H1 (cell line): ENCODE data around the gene SLC7A7. TPM values are rescaled to one million over a fixed set of nuclear protein-coding genes. Genes with fewer than 3 reads are reported as not detected.
A peak's percentile ranks its signal among the peaks of the same experiment; 100 is the strongest.

Source experiments
- ATF3 ChIP-seq: IDR thresholded peaks from 2 replicates; pipeline ENCODE4 v1.6.1; 2011; ENCODE audit warnings: low read depth, mild to moderate bottlenecking, low read length; ENCODE audit not compliant: insufficient read depth
- CHD1 ChIP-seq: IDR thresholded peaks from 2 replicates; pipeline ENCODE4 v1.6.1; 2012; ENCODE audit warnings: low read depth, low read length, improper control_type of control experiment
- CHD2 ChIP-seq: IDR thresholded peaks from 2 replicates; pipeline ENCODE4 v1.6.1; 2012; ENCODE audit warnings: low read length, improper control_type of control experiment
- CTBP2 ChIP-seq: IDR thresholded peaks from 2 replicates; pipeline ENCODE4 v1.7.0; 2011; ENCODE audit warnings: borderline replicate concordance, mild to moderate bottlenecking, moderate library complexity, mixed read lengths, low read length; ENCODE audit not compliant: insufficient read depth, insufficient read length
- EP300 ChIP-seq, 2 experiments: IDR thresholded peaks; 1 replicate in 1 of 2; 2 replicates in 1 of 2; pipeline ENCODE4 v1.6.1; 2011 to 2012; ENCODE audit warnings: low read depth in 2 of 2, low read length in 2 of 2, mild to moderate bottlenecking in 2 of 2, borderline replicate concordance in 1 of 2, inconsistent platforms in 1 of 2, moderate library complexity in 1 of 2
- EZH2 ChIP-seq: fragments of 200-600 bp; sonication (generic); IDR thresholded peaks from 2 replicates; pipeline ENCODE4 v1.7.1; 2012; ENCODE audit warnings: low read depth, mild to moderate bottlenecking, moderate library complexity, low read length, inconsistent platforms; ENCODE audit not compliant: severe bottlenecking
- GTF2F1 ChIP-seq: IDR thresholded peaks from 2 replicates; pipeline ENCODE4 v1.6.1; 2012; ENCODE audit warnings: low read depth, low read length, improper control_type of control experiment, borderline replicate concordance
- HDAC6 ChIP-seq: IDR thresholded peaks from one replicate; pipeline ENCODE4 v1.7.1; 2012; ENCODE audit warnings: low read depth, mild to moderate bottlenecking, inconsistent platforms, low read length, moderate library complexity
- JUND ChIP-seq: IDR thresholded peaks from 2 replicates; pipeline ENCODE4 v1.6.1; 2011; ENCODE audit warnings: mild to moderate bottlenecking, improper control_type of control experiment, low read length
- KDM1A ChIP-seq: fragments of 200-600, 300-600 bp; sonication (generic); IDR thresholded peaks from 2 replicates; pipeline ENCODE4 v1.7.1; 2016; ENCODE audit warnings: mild to moderate bottlenecking, low read length, borderline replicate concordance
- KDM4A ChIP-seq: IDR thresholded peaks from one replicate; pipeline ENCODE4 v1.7.1; 2012; ENCODE audit warnings: low read depth, mild to moderate bottlenecking, moderate library complexity, low read length, inconsistent platforms; ENCODE audit not compliant: severe bottlenecking
- PHF8 ChIP-seq: fragments of 200-600 bp; sonication (generic); conservative IDR thresholded peaks from 2 replicates; pipeline ENCODE4 v1.7.1; 2012; ENCODE audit warnings: low read depth, mild to moderate bottlenecking, inconsistent platforms, low read length, moderate library complexity
- RAD21 ChIP-seq, 2 experiments: IDR thresholded peaks in 1 of 2; conservative IDR thresholded peaks in 1 of 2; 2 replicates each; pipeline ENCODE4 v1.6.1; 2011; ENCODE audit warnings: low read depth in 2 of 2, low read length in 2 of 2, improper control_type of control experiment in 1 of 2, inconsistent platforms in 1 of 2, mild to moderate bottlenecking in 1 of 2, moderate library complexity in 1 of 2
- RBBP5 ChIP-seq: IDR thresholded peaks from 2 replicates; pipeline ENCODE4 v1.7.1; 2012; ENCODE audit warnings: low read depth, mild to moderate bottlenecking, inconsistent platforms, low read length, moderate library complexity, borderline replicate concordance
- RNF2 ChIP-seq: fragments of 200-900, 300-1000 bp; sonication (generic); IDR thresholded peaks from 2 replicates; pipeline ENCODE4 v1.7.1; 2016; ENCODE audit warnings: borderline replicate concordance, low read depth, mild to moderate bottlenecking, antibody characterized with exemption, low read length; ENCODE audit not compliant: poor library complexity, severe bottlenecking; ENCODE audit errors: missing control alignments
- SIRT6 ChIP-seq: IDR thresholded peaks from one replicate; pipeline ENCODE4 v1.7.1; 2012; ENCODE audit warnings: low read length, inconsistent platforms
- SP4 ChIP-seq: IDR thresholded peaks from 2 replicates; pipeline ENCODE4 v1.6.1; 2012; ENCODE audit warnings: low read length, inconsistent platforms
- USF2 ChIP-seq: IDR thresholded peaks from 2 replicates; pipeline ENCODE4 v1.6.1; 2011; ENCODE audit warnings: low read length, improper control_type of control experiment
- polyA plus RNA-seq, 7 experiments: library from polyadenylated mRNA; depleted of rRNA in 3 of 7; stranded (reverse) in 5 of 7; unstranded in 2 of 7; fragments of >200 nt in 5 of 7; fragments of 200-250 nt in 2 of 7; gene quantifications; 1 replicate in 5 of 7; 2 replicates in 1 of 7; 4 replicates in 1 of 7; pipeline versions ENCODE4 v1.2.1 to v1.2.3, GENCODE V29; 2011 to 2013; ENCODE audit warnings: missing spikeins in 2 of 7, mixed read lengths in 2 of 7
- total RNA-seq: library from RNA; stranded (reverse); fragmentation: NEBNext Ultra II Directional; extraction: Animal tissue kit (Norgen Biotek cat#: 25700); gene quantifications from 2 replicates; pipeline ENCODE4 v1.2.1, GENCODE V29; 2021
- TF ChIP-seq, protein P1 (sequence below), 3 experiments: IDR thresholded peaks; 1 replicate in 2 of 3; 2 replicates in 1 of 3; pipeline versions ENCODE4 v1.5.1 to v1.6.1; 2011; ENCODE audit warnings: low read length in 3 of 3, mild to moderate bottlenecking in 3 of 3, inconsistent platforms in 2 of 3, low read depth in 1 of 3, moderate library complexity in 1 of 3; ENCODE audit not compliant: insufficient read depth in 1 of 3; ENCODE audit errors: control extremely low read depth in 1 of 3

SLC7A7 gene
- total and polyA plus RNA-seq, 2 of the 8 experiments (the other 6 are each of a cell fraction or from before 2014, with no cell fraction given), result 5.8 to 14.9 TPM

DNA sequence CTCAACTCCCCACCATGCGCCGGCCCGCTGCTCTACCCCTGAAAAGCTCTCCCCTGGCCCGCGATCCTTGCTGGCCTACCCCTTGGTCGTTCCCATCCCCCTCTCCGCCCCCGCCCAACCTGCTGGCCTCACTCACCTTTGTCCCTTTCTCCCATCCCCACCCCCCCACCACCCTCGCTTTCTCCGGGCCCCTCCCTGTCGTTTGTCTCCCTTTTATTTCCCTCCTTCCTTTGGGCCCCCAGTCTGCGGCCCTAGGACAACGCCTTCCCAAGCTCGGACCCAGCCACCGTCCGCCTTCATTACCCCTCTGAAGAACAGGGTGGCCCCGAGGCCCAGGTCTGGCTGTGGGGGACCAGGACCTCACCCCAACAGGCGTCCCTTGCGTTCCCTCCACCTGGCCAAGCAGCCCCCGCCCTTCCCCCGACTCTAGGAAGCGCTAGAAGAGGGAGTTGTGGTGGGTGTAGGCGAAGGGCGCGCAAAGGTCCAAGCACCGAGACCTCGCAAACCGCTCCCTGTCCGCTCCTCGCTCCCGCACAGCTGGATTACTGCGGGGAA lies 6.9 kb upstream of the SLC7A7 start (continued):
- no peak for TF ChIP-seq USF2
- no peak for TF ChIP-seq RNF2
- no peak for TF ChIP-seq HDAC6
- no peak for TF ChIP-seq CTBP2
- no peak for TF ChIP-seq RAD21 (IDR thresholded peaks at IDR 0.05 in 1 of 2, conservative IDR thresholded peaks at IDR 0.05 in 1 of 2; ENCODE audit: low read depth in 2 of 2, low read length in 2 of 2)
- TF ChIP-seq PHF8, result no peak; the same call in none of the 2 replicates
- TF ChIP-seq GTF2F1, result no peak
- no peak; the same call in 1 of the 2 replicates for TF ChIP-seq SP4
- TF ChIP-seq EZH2, result no peak
- TF ChIP-seq RBBP5, result peak; percentile 69
- TF ChIP-seq KDM4A, result no peak
- TF ChIP-seq CHD2, result peak; percentile 41; the same call in 1 of the 2 replicates
- no peak for TF ChIP-seq EP300 (IDR thresholded peaks at IDR 0.05; ENCODE audit: borderline replicate concordance in 1 of 2, low read depth in 2 of 2, low read length in 2 of 2)
- no peak for TF ChIP-seq JUND
- TF ChIP-seq SIRT6, result no peak
- 0 out of 2 replicates have a peak, but pooled peaks have one; percentile 22 for TF ChIP-seq KDM1A
- TF ChIP-seq, protein P1, sequence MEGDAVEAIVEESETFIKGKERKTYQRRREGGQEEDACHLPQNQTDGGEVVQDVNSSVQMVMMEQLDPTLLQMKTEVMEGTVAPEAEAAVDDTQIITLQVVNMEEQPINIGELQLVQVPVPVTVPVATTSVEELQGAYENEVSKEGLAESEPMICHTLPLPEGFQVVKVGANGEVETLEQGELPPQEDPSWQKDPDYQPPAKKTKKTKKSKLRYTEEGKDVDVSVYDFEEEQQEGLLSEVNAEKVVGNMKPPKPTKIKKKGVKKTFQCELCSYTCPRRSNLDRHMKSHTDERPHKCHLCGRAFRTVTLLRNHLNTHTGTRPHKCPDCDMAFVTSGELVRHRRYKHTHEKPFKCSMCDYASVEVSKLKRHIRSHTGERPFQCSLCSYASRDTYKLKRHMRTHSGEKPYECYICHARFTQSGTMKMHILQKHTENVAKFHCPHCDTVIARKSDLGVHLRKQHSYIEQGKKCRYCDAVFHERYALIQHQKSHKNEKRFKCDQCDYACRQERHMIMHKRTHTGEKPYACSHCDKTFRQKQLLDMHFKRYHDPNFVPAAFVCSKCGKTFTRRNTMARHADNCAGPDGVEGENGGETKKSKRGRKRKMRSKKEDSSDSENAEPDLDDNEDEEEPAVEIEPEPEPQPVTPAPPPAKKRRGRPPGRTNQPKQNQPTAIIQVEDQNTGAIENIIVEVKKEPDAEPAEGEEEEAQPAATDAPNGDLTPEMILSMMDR (IDR thresholded peaks at IDR 0.05; ENCODE audit: control extremely low read depth in 1 of 3, insufficient read depth in 1 of 3, low read depth in 1 of 3, low read length in 3 of 3), result no peak
- TF ChIP-seq ATF3, result no peak
- no peak for TF ChIP-seq CHD1
